Skeletal muscle cell (primary cell): Measurements from ENCODE around the gene MYO7A.
A peak's percentile ranks its signal among the peaks of the same experiment; 100 is the strongest.

ENCODE experiments used
- DNase-seq: peaks from one replicate; pipeline ENCODE4 v3.0.0-alpha.2; 2010; ENCODE audit warnings: low read depth
- H3K4me3 ChIP-seq: 2 replicates; pipeline ENCODE4 v1.5.1; 2011; ENCODE audit warnings: low read depth, mild to moderate bottlenecking, control low read depth, low read length, moderate library complexity

MYO7A gene

GRCh38 chr11:77127920-77128691 is at the start of gene MYO7A:
TSS of gene MYO7A (plus strand) at chr11:77128246. CDS start at chr11:77130635, 2,389 bp downstream.
- no peak for DNase-seq
- H3K4me3 ChIP-seq: peak within 1 kb of the TSS; percentile 45

GRCh38 chr11:77079666-77080065 is 48.4 kb upstream of the MYO7A start:
- no peak overlapping the region for H3K4me3 ChIP-seq
- no peak for DNase-seq

- no peak for DNase-seq
- H3K4me3 ChIP-seq: no peak overlapping the region
Measured at GRCh38 chr11:77080643-77081210, 47.3 kb upstream of the MYO7A start.

- H3K4me3 ChIP-seq: no peak overlapping the region
- DNase-seq: no peak
Measured at GRCh38 chr11:77081381-77081851, 46.6 kb upstream of the MYO7A start.

- DNase-seq: no peak
- no peak overlapping the region for H3K4me3 ChIP-seq
Measured at GRCh38 chr11:77081976-77082836, 45.8 kb upstream of the MYO7A start.

- no peak overlapping the region for H3K4me3 ChIP-seq
- DNase-seq: no peak
Measured at GRCh38 chr11:77082838-77083565, 45.0 kb upstream of the MYO7A start.

GRCh38 chr11:77083566-77084245 is 44.3 kb upstream of the MYO7A start:
- no peak overlapping the region for H3K4me3 ChIP-seq

GRCh38 chr11:77084581-77085191 is 43.4 kb upstream of the MYO7A start:
- DNase-seq: no peak
- H3K4me3 ChIP-seq: no peak overlapping the region

More at GRCh38 chr11:77083566-77084245, 44.3 kb upstream of the MYO7A start:
- no peak for DNase-seq

- H3K4me3 ChIP-seq: no peak overlapping the region
- no peak for DNase-seq
Measured at GRCh38 chr11:77085652-77086051, 42.4 kb upstream of the MYO7A start.

GRCh38 chr11:77086521-77087472 is 41.2 kb upstream of the MYO7A start:
- DNase-seq: no peak
- no peak overlapping the region for H3K4me3 ChIP-seq

- no peak overlapping the region for H3K4me3 ChIP-seq
Measured at GRCh38 chr11:77087723-77088225, 40.3 kb upstream of the MYO7A start.

GRCh38 chr11:77088236-77089003 is 39.6 kb upstream of the MYO7A start:
- H3K4me3 ChIP-seq: no peak overlapping the region
- DNase-seq: no peak

More at GRCh38 chr11:77087723-77088225, 40.3 kb upstream of the MYO7A start:
- no peak for DNase-seq

GRCh38 chr11:77089004-77089545 is 39.0 kb upstream of the MYO7A start:
- no peak for DNase-seq
- no peak overlapping the region for H3K4me3 ChIP-seq

GRCh38 chr11:77090046-77090372 is 38.0 kb upstream of the MYO7A start:
- H3K4me3 ChIP-seq: no peak overlapping the region
- no peak for DNase-seq

- no peak overlapping the region for H3K4me3 ChIP-seq
- no peak for DNase-seq
Measured at GRCh38 chr11:77090373-77091111, 37.5 kb upstream of the MYO7A start.
